ENCODE data around the gene ALDH1A3. TPM values are rescaled to one million over a fixed set of nuclear protein-coding genes. Genes with fewer than 3 reads are reported as not detected.
A peak's percentile ranks its signal among the peaks of the same experiment; 100 is the strongest.

Gene ALDH1A3
- total and polyA plus RNA-seq, 2 donors (not counting 1 experiment from before 2014, with no cell fraction given), result not detected

- Mint-ChIP-seq H3K4me1 (peaks cover 81% of the 10 kb centered on the region), H3K9me3 (ENCODE audit: insufficient read depth) (no peaks in the 10 kb centered on the region), H3K4me3 (no peak overlapping the region), H3K27me3 (no peaks in the 10 kb centered on the region), H3K27ac (no peak overlapping the region)
- ATAC-seq (ENCODE audit: low read depth) (no peak), DNase-seq (no peak)
- Histone ChIP-seq H3K4me2 (replicated peaks; ENCODE audit: low read depth, low read length, poor library complexity, severe bottlenecking) (no peak overlapping the region), H3K27ac (ENCODE audit: low read length in 2 of 2) (no peak overlapping the region), H3K36me3 (replicated peaks in 1 of 2; ENCODE audit: control extremely low read depth in 1 of 2, control insufficient read depth in 1 of 2, extremely low read depth in 1 of 2, insufficient read depth in 2 of 2, low read length in 1 of 2) (peaks cover 0 to 19% of the 10 kb centered on the region in 2 experiments), H2AFZ (ENCODE audit: insufficient read depth, low read depth, low read length, poor library complexity, severe bottlenecking) (no peak overlapping the region), H3K4me1 (ENCODE audit: control insufficient read depth in 2 of 2, insufficient read depth in 2 of 2, low read length in 2 of 2) (peaks cover 64 to 80% of the 10 kb centered on the region in 2 donors), H3K27me3 (replicated peaks in 1 of 4; ENCODE audit: control extremely low read depth in 1 of 4, control insufficient read depth in 3 of 4, insufficient read depth in 4 of 4, low read length in 3 of 4) (no peaks in the 10 kb centered on the region), H3K4me3 (ENCODE audit: control extremely low read depth in 1 of 5, extremely low read depth in 1 of 5, insufficient read depth in 1 of 5, low read depth in 2 of 5, low read length in 4 of 5) (no peak overlapping the region), H4K20me1 (ENCODE audit: control insufficient read depth, insufficient read depth, low read length, poor library complexity, severe bottlenecking) (peaks cover 19% of the 10 kb centered on the region), H3K9me3 (ENCODE audit: control extremely low read depth in 1 of 3, control insufficient read depth in 2 of 3, insufficient read depth in 1 of 3, low read length in 2 of 3) (no peaks in the 10 kb centered on the region), H3K79me2 (ENCODE audit: control insufficient read depth, insufficient read depth, low read length) (peaks cover 29% of the 10 kb centered on the region), H3K9ac (ENCODE audit: low read length) (no peak overlapping the region)
- intact Hi-C loops (cut with micrococcal nuclease), result no loop called here
- POLR2A ChIA-PET, result interaction anchor here (0.9 kb wide), 1 partner anchor 11 kb away, joined by 3 read pairs; no protein-coding TSS in a partner anchor
- CTCF ChIA-PET, result interaction anchor here (0.8 to 6.5 kb wide), 6 partner anchors 9 to 78 kb away, joined by 3 to 72 read pairs (median 4); no protein-coding TSS in a partner anchor
- WGBS (ENCODE audit: insufficient coverage), result 80% methylated on average over 3 of the region's 4 CpGs
- TF ChIP-seq CTCF (IDR thresholded peaks at IDR 0.05) (no peak), EZH2 (IDR thresholded peaks at IDR 0.05; ENCODE audit: borderline replicate concordance, insufficient read depth, low read depth, low read length, poor library complexity, severe bottlenecking) (no peak)
These were observed 50.7 kb downstream of the ALDH1A3 start for GRCh38 chr15:100930306-100930848.

GRCh38 chr15:100931143-100931890 is 51.7 kb downstream of the ALDH1A3 start:
- Histone ChIP-seq H3K9me3 (ENCODE audit: control extremely low read depth in 1 of 3, control insufficient read depth in 2 of 3, insufficient read depth in 1 of 3, low read length in 2 of 3) (no peaks in the 10 kb centered on the region), H3K9ac (ENCODE audit: low read length) (no peak overlapping the region), H4K20me1 (ENCODE audit: control insufficient read depth, insufficient read depth, low read length, poor library complexity, severe bottlenecking) (peaks cover 21% of the 10 kb centered on the region), H3K4me1 (ENCODE audit: control insufficient read depth in 2 of 2, insufficient read depth in 2 of 2, low read length in 2 of 2) (peaks cover 60 to 75% of the 10 kb centered on the region in 2 donors), H3K79me2 (ENCODE audit: control insufficient read depth, insufficient read depth, low read length) (peaks cover 29% of the 10 kb centered on the region), H3K4me2 (replicated peaks; ENCODE audit: low read depth, low read length, poor library complexity, severe bottlenecking) (peak overlapping the region; percentile 11), H2AFZ (ENCODE audit: insufficient read depth, low read depth, low read length, poor library complexity, severe bottlenecking) (no peak overlapping the region), H3K36me3 (replicated peaks in 1 of 2; ENCODE audit: control extremely low read depth in 1 of 2, control insufficient read depth in 1 of 2, extremely low read depth in 1 of 2, insufficient read depth in 2 of 2, low read length in 1 of 2) (peaks cover 0 to 12% of the 10 kb centered on the region in 2 experiments), H3K27me3 (replicated peaks in 1 of 4; ENCODE audit: control extremely low read depth in 1 of 4, control insufficient read depth in 3 of 4, insufficient read depth in 4 of 4, low read length in 3 of 4) (no peaks in the 10 kb centered on the region), H3K4me3 (ENCODE audit: control extremely low read depth in 1 of 5, extremely low read depth in 1 of 5, insufficient read depth in 1 of 5, low read depth in 2 of 5, low read length in 4 of 5) (no peak overlapping the region), H3K27ac (ENCODE audit: low read length in 2 of 2) (no peak overlapping the region)
- H3K9me3 Mint-ChIP-seq (ENCODE audit: insufficient read depth), result no peaks in the 10 kb centered on the region
- no peaks in the 10 kb centered on the region for H3K27me3 Mint-ChIP-seq
- peak overlapping the region; percentile 56 for H3K27ac Mint-ChIP-seq
- ChIA-PET POLR2A (no interaction called here), CTCF (interaction anchor here (0.8 to 6.5 kb wide), 4 partner anchors 10 to 77 kb away, joined by 3 to 72 read pairs (median 4); partner anchors contain the start of gene LRRK1)
- no peak for ATAC-seq (ENCODE audit: low read depth)
- TF ChIP-seq CTCF (IDR thresholded peaks at IDR 0.05) (no peak), EZH2 (IDR thresholded peaks at IDR 0.05; ENCODE audit: borderline replicate concordance, insufficient read depth, low read depth, low read length, poor library complexity, severe bottlenecking) (no peak)
- 49% methylated on average over 7 of the region's 15 CpGs for WGBS (ENCODE audit: insufficient coverage)
- H3K4me3 Mint-ChIP-seq, result peak overlapping the region; percentile 26
- peaks cover 79% of the 10 kb centered on the region for H3K4me1 Mint-ChIP-seq
- DNase-seq, result no peak
- intact Hi-C loops (cut with micrococcal nuclease), result no loop called here

All from B cell (primary cell).